Hepatic stellate cell (primary cell): ENCODE results near the gene AEBP2.

Experiments used
- DNase-seq: peaks from one replicate; pipeline ENCODE4 v3.0.0; 2011; ENCODE audit warnings: low spot score

Gene AEBP2

DNA sequence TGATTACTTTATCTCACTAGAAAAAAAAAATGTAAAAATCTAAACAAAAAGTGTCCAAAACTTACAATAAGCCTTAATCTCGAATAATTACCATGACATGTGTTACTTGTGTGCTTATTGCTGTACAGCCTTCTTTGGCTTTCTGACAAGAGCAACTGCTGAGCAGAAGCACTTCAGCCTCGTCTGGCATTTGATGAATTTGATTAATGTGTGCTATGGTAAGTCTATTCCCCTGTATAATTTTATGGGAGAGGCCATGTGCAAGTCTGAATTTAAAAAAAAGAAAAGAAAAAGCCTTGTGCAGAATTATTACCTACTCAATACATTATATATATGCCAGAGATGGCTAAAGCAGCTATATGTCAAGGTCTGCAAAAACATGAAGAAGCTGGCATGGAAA lies 113.9 kb downstream of the AEBP2 start:
- no peak for DNase-seq

DNA sequence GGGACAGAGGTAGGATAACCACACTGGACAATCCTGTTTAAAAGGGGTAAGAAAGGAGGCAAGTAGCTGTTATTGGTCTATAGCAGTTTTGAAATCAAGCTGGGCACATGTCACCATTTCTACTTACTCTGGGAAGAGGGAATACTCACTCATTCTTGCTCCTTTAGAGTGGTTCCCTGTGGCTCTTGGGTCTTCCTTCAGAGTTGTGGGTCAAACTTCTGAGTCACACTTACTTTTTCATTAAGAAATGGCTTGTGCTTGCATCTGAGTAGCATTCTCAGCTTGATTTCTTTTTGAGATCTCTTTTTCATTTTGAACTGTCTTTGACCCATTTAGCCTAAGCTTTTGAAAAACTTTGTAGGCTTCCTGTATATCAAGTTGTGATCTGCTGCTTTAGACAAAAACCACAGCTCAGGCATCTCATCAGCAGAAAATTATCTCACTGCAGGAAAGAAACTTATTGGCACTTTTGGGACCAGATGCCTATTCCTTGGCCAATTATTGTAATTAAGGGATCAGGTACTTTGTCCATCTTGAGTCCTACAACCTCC lies 122.2 kb downstream of the AEBP2 start:
- DNase-seq = no peak
